Glutamatergic neuron (in vitro differentiated cells): Measurements from ENCODE around the gene FPGS. TPM values are rescaled to one million over a fixed set of nuclear protein-coding genes. Genes with fewer than 3 reads are reported as not detected.

ENCODE experiments used
- DNase-seq: peaks from one replicate; pipeline ENCODE4 v3.0.0; 2022
- H3K27ac Mint-ChIP-seq: one replicate; pipeline ENCODE4 v1.8.0; 2020; ENCODE audit warnings: mild to moderate bottlenecking, mixed read lengths, inconsistent platforms; ENCODE audit not compliant: unreplicated experiment
- H3K27me3 Mint-ChIP-seq: one replicate; pipeline ENCODE4 v1.8.0; 2020; ENCODE audit warnings: mild to moderate bottlenecking, moderate library complexity, mixed read lengths, inconsistent platforms; ENCODE audit not compliant: unreplicated experiment
- H3K36me3 Mint-ChIP-seq: one replicate; pipeline ENCODE4 v1.8.0; 2020; ENCODE audit warnings: mild to moderate bottlenecking, mixed read lengths, inconsistent platforms; ENCODE audit not compliant: unreplicated experiment
- H3K4me1 Mint-ChIP-seq: one replicate; pipeline ENCODE4 v1.8.0; 2020; ENCODE audit warnings: mild to moderate bottlenecking, low read depth, mixed read lengths, inconsistent platforms; ENCODE audit not compliant: unreplicated experiment
- H3K4me3 Mint-ChIP-seq: one replicate; pipeline ENCODE4 v1.8.0; 2020; ENCODE audit warnings: mild to moderate bottlenecking, mixed read lengths, inconsistent platforms; ENCODE audit not compliant: unreplicated experiment
- H3K9me3 Mint-ChIP-seq: one replicate; pipeline ENCODE4 v1.8.0; 2020; ENCODE audit warnings: mild to moderate bottlenecking, moderate library complexity, mixed read lengths, inconsistent platforms; ENCODE audit not compliant: unreplicated experiment
- total RNA-seq: library from RNA; stranded (reverse); fragmentation: NEBNext Ultra II Directional; extraction: Animal tissue kit (Norgen Biotek cat#: 25700); gene quantifications from one replicate; pipeline ENCODE4 v1.2.1, GENCODE V29; 2021; ENCODE audit not compliant: unreplicated experiment
- TF ChIP-seq, protein P1 (sequence below): fragments of 200-600 bp; sonication (generic); IDR thresholded peaks from one replicate; pipeline ENCODE4 v1.5.0; 2021; ENCODE audit not compliant: partially characterized antibody, unreplicated experiment

The FPGS gene
- total RNA-seq, 1 donor from 2014 or later: 44.2 TPM

DNA sequence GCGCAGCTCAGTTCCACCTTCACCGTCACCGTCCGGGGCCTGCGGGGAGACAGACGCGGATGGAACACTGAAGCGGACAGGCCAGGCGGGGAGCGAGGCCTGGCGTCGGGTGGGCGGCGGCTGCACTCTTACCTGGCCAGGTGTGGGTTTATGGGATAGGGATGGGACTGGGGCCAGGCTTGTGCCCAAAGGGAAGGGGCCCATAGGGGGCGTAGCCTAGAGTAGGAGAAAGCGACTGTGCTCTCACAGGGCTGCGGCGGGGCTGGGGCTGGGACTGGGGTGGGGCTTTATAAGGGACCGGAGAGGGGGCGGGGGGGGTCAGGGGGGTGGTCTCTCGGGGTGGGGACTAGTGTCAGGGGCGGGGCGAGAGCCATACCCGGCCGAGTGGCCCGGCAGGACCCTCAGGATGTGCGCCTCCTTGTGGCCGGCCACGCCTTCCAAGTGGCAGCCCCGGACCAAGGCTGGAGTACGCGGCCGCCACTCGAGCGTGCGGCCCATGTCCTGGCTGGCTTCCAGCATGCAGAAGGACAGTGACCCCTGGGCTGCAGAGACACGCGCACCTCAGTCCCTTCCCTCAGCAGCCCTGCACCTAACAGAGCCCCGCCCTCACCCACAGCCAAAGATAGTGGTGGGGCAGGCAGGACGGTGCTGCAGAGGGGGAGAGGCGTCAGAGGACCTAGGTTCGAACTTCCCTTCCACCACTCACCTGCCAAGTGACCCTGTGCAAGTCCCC lies 22.8 kb downstream of the FPGS start:
- Mint-ChIP-seq H3K27ac (no peak overlapping the region), H3K9me3 (no peaks in the 10 kb centered on the region), H3K4me3 (no peak overlapping the region), H3K36me3 (no peaks in the 10 kb centered on the region), H3K27me3 (peaks cover 9% of the 10 kb centered on the region), H3K4me1 (peaks cover 2% of the 10 kb centered on the region)
- TF ChIP-seq, protein P1, sequence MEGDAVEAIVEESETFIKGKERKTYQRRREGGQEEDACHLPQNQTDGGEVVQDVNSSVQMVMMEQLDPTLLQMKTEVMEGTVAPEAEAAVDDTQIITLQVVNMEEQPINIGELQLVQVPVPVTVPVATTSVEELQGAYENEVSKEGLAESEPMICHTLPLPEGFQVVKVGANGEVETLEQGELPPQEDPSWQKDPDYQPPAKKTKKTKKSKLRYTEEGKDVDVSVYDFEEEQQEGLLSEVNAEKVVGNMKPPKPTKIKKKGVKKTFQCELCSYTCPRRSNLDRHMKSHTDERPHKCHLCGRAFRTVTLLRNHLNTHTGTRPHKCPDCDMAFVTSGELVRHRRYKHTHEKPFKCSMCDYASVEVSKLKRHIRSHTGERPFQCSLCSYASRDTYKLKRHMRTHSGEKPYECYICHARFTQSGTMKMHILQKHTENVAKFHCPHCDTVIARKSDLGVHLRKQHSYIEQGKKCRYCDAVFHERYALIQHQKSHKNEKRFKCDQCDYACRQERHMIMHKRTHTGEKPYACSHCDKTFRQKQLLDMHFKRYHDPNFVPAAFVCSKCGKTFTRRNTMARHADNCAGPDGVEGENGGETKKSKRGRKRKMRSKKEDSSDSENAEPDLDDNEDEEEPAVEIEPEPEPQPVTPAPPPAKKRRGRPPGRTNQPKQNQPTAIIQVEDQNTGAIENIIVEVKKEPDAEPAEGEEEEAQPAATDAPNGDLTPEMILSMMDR: peak; percentile 70
- DNase-seq: peak; percentile 86

DNA sequence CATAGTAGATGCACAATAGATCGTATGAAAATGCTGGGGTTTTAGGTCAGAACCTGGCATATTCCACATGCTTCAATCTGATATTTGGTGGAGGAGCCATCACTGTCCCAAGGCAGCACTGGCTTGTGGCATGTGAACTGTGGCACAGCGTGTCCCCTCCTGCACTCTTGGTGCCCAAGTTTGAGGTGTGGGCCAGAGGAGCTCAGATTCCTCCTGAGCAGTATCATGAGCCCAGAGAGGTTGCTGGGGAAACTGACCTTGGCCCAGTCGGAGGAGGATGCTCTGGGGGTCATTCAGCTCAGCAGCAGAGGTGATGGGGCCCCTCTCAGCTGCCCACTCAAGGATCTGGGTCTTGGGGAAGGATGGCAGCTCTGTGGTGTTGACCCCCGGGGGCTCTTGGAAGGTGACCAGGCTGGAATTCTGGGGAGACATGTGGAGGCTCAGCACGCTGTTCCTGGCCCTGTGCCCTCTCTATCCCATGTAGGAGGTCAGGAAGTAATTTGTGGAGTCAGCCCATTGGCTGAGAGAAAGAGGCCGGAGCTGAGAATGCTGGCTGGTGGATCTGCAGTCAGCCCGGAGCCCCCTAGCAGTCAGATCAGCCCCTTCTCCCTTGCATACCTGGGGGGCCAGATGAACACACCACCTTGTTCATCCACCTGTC lies 23.7 kb downstream of the FPGS start:
- Mint-ChIP-seq H3K27me3 (peaks cover 8% of the 10 kb centered on the region), H3K36me3 (no peaks in the 10 kb centered on the region)

DNA sequence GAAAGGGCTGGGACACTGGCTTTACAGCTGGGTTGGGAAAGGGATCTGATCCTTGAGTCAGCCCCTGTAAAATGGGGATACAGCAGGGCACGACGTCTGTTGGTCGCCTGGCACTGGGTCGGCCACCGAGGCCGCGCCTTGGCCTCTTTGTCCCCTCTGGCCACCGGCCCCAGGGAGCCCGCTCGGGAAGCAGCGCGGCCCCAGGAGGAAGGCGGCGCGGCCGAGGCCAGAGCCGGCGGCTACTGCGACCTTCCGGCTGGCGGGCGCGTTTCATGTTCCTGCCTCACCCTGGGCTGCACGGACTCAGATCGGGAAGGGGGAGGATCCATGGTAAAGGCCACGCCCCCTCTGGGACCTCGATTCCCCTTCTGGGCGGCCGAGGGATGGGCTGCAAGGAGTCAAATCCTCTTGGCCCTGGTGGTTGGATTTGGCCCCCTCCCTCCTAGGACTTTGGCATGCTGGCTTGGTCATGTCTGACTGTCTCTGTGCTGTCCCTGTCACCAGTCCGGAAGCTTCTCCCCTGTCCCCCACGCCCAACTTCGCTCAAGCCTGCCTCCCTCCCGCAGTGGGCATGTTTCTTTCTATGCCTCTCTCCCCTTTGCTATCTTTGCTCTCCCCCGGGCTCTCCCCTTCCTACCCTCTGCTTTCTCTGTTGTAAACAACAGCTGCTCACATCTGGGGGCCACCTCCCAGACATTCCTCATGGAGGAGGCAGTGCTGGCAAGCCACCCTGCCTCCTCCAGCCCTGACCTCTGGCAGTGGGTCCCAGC lies 25.8 kb downstream of the FPGS start:
- no peaks in the 10 kb centered on the region for H3K36me3 Mint-ChIP-seq
- peaks cover 8% of the 10 kb centered on the region for H3K27me3 Mint-ChIP-seq
- DNase-seq: peak; percentile 84
- peaks cover 2% of the 10 kb centered on the region for H3K4me1 Mint-ChIP-seq
- TF ChIP-seq, protein P1: no peak
- H3K4me3 Mint-ChIP-seq: peak overlapping the region; percentile 76
- no peaks in the 10 kb centered on the region for H3K9me3 Mint-ChIP-seq
- H3K27ac Mint-ChIP-seq: peak overlapping the region; percentile 17

More for the DNA sequence above, 23.7 kb downstream of the FPGS start:
- TF ChIP-seq, protein P1: no peak
- DNase-seq: no peak
- no peaks in the 10 kb centered on the region for H3K9me3 Mint-ChIP-seq
- peaks cover 2% of the 10 kb centered on the region for H3K4me1 Mint-ChIP-seq
- no peak overlapping the region for H3K27ac Mint-ChIP-seq
- no peak overlapping the region for H3K4me3 Mint-ChIP-seq

DNA sequence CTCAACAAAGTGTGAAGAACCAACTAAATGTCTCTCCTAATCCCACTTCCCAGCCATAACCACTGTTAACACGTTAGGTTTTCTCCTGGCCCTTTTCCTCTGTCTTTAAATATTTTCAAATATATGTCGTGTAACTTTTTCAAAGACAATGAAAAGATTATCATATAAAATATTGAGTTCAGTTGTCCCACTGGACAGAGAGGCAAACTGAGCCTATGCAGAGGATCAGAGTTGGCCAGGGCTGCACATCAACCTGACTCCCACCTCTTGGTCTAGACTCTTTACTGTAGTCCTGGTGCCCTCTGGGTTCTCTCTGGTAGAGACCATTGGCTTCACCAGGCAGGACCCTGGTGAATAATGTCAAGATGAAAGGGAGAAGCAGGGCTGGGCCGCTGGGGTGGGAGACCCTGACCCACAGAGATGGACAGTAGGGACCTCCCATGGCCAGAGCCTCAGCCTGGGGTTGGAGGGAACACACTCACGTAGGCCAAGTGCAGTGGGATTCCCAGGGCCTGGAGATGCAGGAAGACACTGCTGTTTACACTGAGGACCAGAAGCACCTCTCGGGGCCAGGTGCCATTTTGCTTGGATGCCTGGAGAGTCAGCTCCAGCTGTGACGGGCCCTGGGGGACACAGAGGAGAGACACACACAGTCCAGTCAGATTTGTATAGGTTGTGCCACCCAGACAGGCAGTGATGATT lies 26.7 kb downstream of the FPGS start:
- no peaks in the 10 kb centered on the region for H3K9me3 Mint-ChIP-seq
- H3K27me3 Mint-ChIP-seq: peaks cover 6% of the 10 kb centered on the region
- peaks cover 2% of the 10 kb centered on the region for H3K4me1 Mint-ChIP-seq
- no peak overlapping the region for H3K4me3 Mint-ChIP-seq
- no peaks in the 10 kb centered on the region for H3K36me3 Mint-ChIP-seq
- TF ChIP-seq, protein P1: no peak
- H3K27ac Mint-ChIP-seq: no peak overlapping the region
- no peak for DNase-seq
